ENCODE measurements around the gene CD48. TPM values are rescaled to one million over a fixed set of nuclear protein-coding genes. Genes with fewer than 3 reads are reported as not detected.
"Not testable (repeated sequence)": the region's sequence is repeated elsewhere in the genome, so short reads cannot be mapped to it uniquely, and the experiment has no call there.

CD48 gene
- polyA plus RNA-seq, 10 donors: 0.97 to 20.2 (median 1.8) TPM

- not testable (repeated sequence) for DNase-seq
Measured at GRCh38 chr1:160714034-160714648, 2.5 kb upstream of the CD48 start.

GRCh38 chr1:160713161-160713560, 1.5 kb upstream of the CD48 start:
- DNase-seq: no peak

GRCh38 chr1:160712525-160713080, 981 bp upstream of the CD48 start:
- not testable (repeated sequence) for DNase-seq

GRCh38 chr1:160711276-160711601, 383 bp downstream of the CD48 start:
- DNase-seq: no peak

- DNase-seq: no peak
Measured at GRCh38 chr1:160710517-160711252, 937 bp downstream of the CD48 start.

GRCh38 chr1:160709715-160710114, 1.9 kb downstream of the CD48 start:
- DNase-seq: no peak

GRCh38 chr1:160708801-160709200, 2.8 kb downstream of the CD48 start:
- no peak for DNase-seq

GRCh38 chr1:160708118-160708517, 3.5 kb downstream of the CD48 start:
- DNase-seq: no peak

GRCh38 chr1:160707236-160708064, 4.2 kb downstream of the CD48 start:
- no peak for DNase-seq

- no peak for DNase-seq
Measured at GRCh38 chr1:160706526-160707235, 4.9 kb downstream of the CD48 start.

- DNase-seq: no peak
Measured at GRCh38 chr1:160705742-160706141, 5.9 kb downstream of the CD48 start.

GRCh38 chr1:160705212-160705621, 6.4 kb downstream of the CD48 start:
- DNase-seq: not testable (repeated sequence)

GRCh38 chr1:160704250-160704649, 7.4 kb downstream of the CD48 start:
- DNase-seq: no peak

- DNase-seq: no peak
Measured at GRCh38 chr1:160702100-160702499, 9.5 kb downstream of the CD48 start.

- not testable (repeated sequence) for DNase-seq
Measured at GRCh38 chr1:160692390-160692789, 19.2 kb downstream of the CD48 start.

GRCh38 chr1:160685266-160685665, 26.4 kb downstream of the CD48 start:
- no peak for DNase-seq

- no peak for DNase-seq
Measured at GRCh38 chr1:160682983-160683865, 28.4 kb downstream of the CD48 start.

- DNase-seq: no peak
Measured at GRCh38 chr1:160681891-160682140, 29.8 kb downstream of the CD48 start.

GRCh38 chr1:160681066-160681890, 30.3 kb downstream of the CD48 start:
- peak; percentile 9 to 56 (median 37) for DNase-seq

GRCh38 chr1:160680399-160680798, 31.2 kb downstream of the CD48 start:
- DNase-seq: no peak

Data from muscle of back (tissue), 11 donors.